Type B pancreatic cell (in vitro differentiated cells): ENCODE results near the gene SNRPA1. TPM values are rescaled to one million over a fixed set of nuclear protein-coding genes. Genes with fewer than 3 reads are reported as not detected.

Experiments
- DNase-seq: peaks from one replicate; pipeline ENCODE4 v3.0.0; 2021; ENCODE audit warnings: mixed read lengths; ENCODE audit not compliant: unreplicated experiment; ENCODE audit errors: extremely low spot score
- H3K27ac Mint-ChIP-seq: 2 replicates; pipeline ENCODE4 v1.8.0; 2021; ENCODE audit warnings: mild to moderate bottlenecking, mixed read lengths
- H3K27me3 Mint-ChIP-seq: 2 replicates; pipeline ENCODE4 v1.8.0; 2021; ENCODE audit warnings: mixed read lengths
- H3K36me3 Mint-ChIP-seq: 2 replicates; pipeline ENCODE4 v1.8.0; 2021; ENCODE audit warnings: mixed read lengths
- H3K4me1 Mint-ChIP-seq: one replicate; pipeline ENCODE4 v1.8.0; 2021; ENCODE audit warnings: mixed read lengths; ENCODE audit not compliant: unreplicated experiment
- H3K4me3 Mint-ChIP-seq: 2 replicates; pipeline ENCODE4 v1.8.0; 2021; ENCODE audit warnings: mild to moderate bottlenecking, mixed read lengths
- H3K9me3 Mint-ChIP-seq: 2 replicates; pipeline ENCODE4 v1.8.0; 2021; ENCODE audit warnings: mixed read lengths
- total RNA-seq: library from RNA; stranded (reverse); gene quantifications from 2 replicates; pipeline ENCODE4 v1.2.1, GENCODE V29; 2021; ENCODE audit warnings: low replicate concordance
- TF ChIP-seq, protein P1 (sequence below): fragments of 200-600 bp; sonication (generic); conservative IDR thresholded peaks from 2 replicates; pipeline ENCODE4 v1.5.0; 2021; ENCODE audit warnings: antibody characterized with exemption, mild to moderate bottlenecking

The SNRPA1 gene
- total RNA-seq, 1 donor from 2014 or later = 72.6 TPM

DNA sequence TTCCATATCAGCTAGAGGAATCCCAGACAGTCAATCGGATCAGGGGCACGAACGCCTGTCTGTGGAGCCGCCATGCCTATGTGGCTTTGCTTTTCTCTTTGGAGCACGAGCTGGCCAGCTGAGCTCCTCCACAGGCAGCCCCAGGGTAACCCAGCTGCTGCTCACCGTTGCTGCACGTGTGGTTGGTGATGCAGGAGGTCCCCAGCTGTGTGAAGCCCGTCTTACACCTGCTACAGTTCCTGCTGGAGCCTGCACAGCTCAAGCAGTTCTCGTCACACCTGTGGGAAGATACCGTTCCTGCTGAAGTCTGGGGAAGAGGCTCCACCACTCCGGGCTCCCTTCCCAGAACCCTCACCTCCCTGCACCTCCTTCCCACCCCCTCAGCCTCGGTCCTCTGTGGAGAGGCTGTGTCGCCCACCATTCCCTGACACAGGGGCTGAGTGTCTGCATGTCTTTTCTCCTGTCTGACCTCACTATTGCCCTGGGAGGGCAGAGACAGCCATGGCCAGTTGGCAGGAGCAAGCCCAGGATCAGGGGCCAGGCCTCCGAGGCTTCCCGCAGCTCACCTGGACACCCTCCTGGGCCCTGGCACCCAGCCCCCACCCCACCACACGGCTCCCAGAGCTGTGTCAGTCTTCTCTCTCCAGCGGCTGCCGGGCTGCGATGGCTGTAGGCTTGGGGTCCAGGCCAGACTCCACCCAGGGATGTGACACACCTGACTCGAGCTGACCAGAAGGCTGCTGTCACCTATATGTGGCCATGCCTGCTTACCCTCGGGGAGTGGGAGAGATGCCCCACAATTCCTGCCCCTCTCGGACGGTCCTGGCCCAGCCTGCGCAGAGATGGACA lies 12.2 kb upstream of the SNRPA1 start:
- no peaks in the 10 kb centered on the region for H3K9me3 Mint-ChIP-seq
- H3K4me1 Mint-ChIP-seq = no peaks in the 10 kb centered on the region
- no peaks in the 10 kb centered on the region for H3K27me3 Mint-ChIP-seq
- peak; percentile 47 for DNase-seq
- no peak overlapping the region for H3K27ac Mint-ChIP-seq
- TF ChIP-seq, protein P1, sequence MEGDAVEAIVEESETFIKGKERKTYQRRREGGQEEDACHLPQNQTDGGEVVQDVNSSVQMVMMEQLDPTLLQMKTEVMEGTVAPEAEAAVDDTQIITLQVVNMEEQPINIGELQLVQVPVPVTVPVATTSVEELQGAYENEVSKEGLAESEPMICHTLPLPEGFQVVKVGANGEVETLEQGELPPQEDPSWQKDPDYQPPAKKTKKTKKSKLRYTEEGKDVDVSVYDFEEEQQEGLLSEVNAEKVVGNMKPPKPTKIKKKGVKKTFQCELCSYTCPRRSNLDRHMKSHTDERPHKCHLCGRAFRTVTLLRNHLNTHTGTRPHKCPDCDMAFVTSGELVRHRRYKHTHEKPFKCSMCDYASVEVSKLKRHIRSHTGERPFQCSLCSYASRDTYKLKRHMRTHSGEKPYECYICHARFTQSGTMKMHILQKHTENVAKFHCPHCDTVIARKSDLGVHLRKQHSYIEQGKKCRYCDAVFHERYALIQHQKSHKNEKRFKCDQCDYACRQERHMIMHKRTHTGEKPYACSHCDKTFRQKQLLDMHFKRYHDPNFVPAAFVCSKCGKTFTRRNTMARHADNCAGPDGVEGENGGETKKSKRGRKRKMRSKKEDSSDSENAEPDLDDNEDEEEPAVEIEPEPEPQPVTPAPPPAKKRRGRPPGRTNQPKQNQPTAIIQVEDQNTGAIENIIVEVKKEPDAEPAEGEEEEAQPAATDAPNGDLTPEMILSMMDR = no peak
- no peaks in the 10 kb centered on the region for H3K36me3 Mint-ChIP-seq
- no peak overlapping the region for H3K4me3 Mint-ChIP-seq

DNA sequence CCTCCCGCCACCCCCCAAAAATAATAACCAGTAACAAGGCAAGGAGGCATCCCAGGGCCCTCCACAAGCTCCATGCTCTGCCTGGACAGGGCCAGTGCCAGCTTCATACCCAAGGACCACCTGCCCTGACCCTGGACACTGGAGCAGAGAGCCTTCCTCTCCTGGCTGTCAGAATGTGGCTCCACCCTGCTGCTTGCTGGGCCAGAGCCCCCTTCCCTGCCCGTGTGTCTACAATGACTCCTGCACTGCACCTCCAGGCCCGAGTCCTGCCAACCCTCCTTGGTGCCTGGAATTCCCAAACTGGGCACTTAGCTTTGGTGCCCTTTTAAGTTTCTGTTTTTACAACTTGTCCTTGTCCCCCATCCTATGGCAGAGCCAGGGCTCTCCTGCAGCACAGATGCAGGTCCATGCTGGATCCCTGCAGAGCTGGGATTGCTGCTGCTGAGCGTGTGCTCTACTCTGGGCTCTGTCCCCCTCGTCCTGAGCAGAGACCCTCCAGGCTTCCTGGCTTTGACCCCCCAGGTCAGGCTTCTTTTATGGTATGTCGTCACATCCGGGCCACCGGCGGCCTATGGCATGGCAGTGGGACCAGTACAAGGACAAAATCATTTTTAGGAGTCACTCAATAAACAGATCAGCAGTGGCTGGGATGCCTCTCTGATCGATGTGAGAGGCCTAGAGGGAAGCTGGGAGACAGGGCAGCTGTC lies 11.4 kb upstream of the SNRPA1 start:
- no peaks in the 10 kb centered on the region for H3K4me1 Mint-ChIP-seq
- no peak overlapping the region for H3K4me3 Mint-ChIP-seq
- peak; percentile 52 for DNase-seq
- no peaks in the 10 kb centered on the region for H3K36me3 Mint-ChIP-seq
- H3K27me3 Mint-ChIP-seq = no peaks in the 10 kb centered on the region
- TF ChIP-seq, protein P1 = no peak
- no peaks in the 10 kb centered on the region for H3K9me3 Mint-ChIP-seq
- H3K27ac Mint-ChIP-seq = no peak overlapping the region

DNA sequence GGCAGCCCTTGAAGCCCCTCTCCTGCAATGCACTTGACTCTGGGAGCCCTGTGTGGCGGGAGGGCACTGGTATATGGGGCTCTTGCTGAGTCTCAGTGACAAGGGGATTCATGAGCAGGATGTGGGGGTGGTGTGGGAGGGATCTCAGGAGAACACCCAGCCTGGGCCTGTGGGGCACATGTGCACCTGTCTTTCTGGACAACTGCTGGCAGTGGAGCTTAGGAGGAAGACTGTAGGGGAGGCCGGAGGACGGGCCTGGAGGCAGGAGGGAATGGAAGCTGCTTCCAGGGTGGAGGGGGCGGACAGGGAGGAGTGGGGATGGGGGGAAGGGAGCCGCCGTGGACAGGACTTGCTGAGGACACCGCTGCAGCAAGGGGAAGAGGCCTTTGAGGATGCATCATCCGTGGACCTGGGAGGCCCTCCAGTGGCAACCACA lies 10.8 kb upstream of the SNRPA1 start:
- no peak overlapping the region for H3K27ac Mint-ChIP-seq
- TF ChIP-seq, protein P1 = no peak
- peak; percentile 59 for DNase-seq
- H3K9me3 Mint-ChIP-seq = no peaks in the 10 kb centered on the region
- no peaks in the 10 kb centered on the region for H3K36me3 Mint-ChIP-seq
- H3K4me3 Mint-ChIP-seq = no peak overlapping the region
- no peaks in the 10 kb centered on the region for H3K27me3 Mint-ChIP-seq
- no peaks in the 10 kb centered on the region for H3K4me1 Mint-ChIP-seq

DNA sequence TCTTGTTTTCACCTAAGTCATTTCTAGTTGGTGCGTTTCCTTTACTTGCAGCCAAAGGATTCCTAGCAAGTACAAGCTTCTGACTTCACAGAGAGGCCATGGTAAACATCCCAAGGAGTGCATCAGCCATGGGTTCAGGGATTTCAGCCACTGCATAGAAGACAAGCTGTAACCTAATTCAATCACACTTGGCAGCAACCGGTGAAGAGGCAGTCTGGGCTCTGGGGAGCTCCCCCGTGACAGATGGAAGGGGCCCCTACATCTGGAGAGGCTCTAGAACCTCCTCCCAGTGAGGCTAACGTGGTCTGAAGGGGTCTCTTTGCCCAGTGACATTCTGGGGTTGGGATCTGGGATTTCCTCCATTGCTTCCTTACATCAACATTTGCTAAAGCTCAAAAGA lies 8.4 kb upstream of the SNRPA1 start:
- no peak overlapping the region for H3K4me3 Mint-ChIP-seq
- H3K4me1 Mint-ChIP-seq = no peaks in the 10 kb centered on the region
- no peaks in the 10 kb centered on the region for H3K27me3 Mint-ChIP-seq
- TF ChIP-seq, protein P1 = no peak
- H3K36me3 Mint-ChIP-seq = no peaks in the 10 kb centered on the region
- peak; percentile 15 for DNase-seq
- no peaks in the 10 kb centered on the region for H3K9me3 Mint-ChIP-seq
- no peak overlapping the region for H3K27ac Mint-ChIP-seq

DNA sequence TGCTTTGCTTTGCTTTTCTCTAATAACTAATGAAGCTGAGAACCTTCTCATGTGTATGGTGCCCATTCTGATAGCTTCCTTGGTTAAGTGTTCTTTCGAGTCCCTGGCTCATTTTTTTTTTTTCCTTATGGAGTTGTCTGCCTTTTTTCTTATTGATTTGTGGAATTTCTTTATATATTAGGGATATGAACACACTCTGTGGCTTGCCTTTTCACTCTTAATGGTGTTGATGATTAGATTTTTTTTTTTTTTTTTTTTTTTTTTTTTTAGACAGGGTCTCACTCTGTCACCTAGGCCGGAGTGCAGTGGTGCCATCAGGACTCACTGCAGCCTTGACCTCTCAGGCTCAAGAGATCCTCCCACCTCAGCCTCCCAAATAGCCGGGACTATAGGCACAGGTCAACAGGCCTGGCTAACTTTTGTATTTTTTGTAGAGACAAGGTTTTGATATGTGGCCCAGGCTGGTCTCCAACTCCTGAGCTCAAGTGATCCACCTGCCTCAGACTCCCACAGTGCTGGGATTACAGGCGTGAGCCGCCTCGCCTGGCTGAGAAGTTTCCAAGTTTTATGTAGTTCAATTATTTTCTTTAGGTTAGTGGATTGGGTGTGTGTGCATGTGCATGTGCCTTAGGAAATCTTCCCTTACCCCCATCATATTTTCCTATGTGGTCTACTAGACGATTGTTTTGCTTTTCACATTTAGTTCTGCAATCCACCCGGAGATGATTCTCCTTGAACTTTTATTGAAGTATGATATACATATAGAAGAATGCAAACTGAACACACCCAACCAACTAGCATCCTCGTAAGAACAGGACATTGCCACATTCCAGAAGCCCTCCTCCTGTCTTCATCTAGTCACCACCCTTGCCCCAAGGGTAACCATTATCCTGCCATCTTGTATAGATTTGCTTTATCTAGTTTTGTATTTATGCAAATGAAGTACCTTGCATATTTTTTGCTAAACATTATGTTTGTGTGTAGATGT lies 1.7 kb upstream of the SNRPA1 start:
- TF ChIP-seq, protein P1 = no peak
- Mint-ChIP-seq H3K4me3 (peak overlapping the region; percentile 98), H3K9me3 (no peaks in the 10 kb centered on the region), H3K27ac (peak overlapping the region; percentile 96), H3K4me1 (peaks cover 21% of the 10 kb centered on the region), H3K36me3 (peaks cover 3% of the 10 kb centered on the region), H3K27me3 (no peaks in the 10 kb centered on the region)
- DNase-seq = no peak
